GM12801 (cell line): Measurements from ENCODE around the gene S1PR4.

Source experiments
- TF ChIP-seq, protein P1 (sequence below): IDR thresholded peaks from one replicate; pipeline ENCODE4 v1.5.1; 2011; ENCODE audit warnings: control low read depth; ENCODE audit not compliant: insufficient read length; ENCODE audit errors: extremely low read depth

Gene S1PR4

DNA sequence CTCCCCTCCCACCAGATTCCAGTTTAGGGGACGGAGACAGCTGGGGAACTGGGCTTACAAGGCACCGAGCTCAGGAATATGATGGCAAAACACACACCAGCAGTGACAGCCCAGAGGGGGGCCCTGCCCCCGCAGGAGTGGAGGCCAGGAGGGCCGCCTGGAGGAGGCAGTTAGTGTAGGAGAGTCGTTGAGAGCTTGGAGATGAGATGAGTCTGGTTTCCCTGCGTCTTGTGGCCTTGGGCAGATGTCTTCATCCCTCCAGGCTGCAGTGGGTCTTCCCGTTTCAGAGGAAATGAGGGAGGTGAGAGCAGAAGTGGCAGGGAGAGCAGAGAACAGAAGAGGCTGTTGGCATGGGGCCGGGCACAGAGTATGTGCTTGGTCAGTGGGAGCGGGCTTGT, 50.8 kb downstream of the S1PR4 start:
- TF ChIP-seq, protein P1, sequence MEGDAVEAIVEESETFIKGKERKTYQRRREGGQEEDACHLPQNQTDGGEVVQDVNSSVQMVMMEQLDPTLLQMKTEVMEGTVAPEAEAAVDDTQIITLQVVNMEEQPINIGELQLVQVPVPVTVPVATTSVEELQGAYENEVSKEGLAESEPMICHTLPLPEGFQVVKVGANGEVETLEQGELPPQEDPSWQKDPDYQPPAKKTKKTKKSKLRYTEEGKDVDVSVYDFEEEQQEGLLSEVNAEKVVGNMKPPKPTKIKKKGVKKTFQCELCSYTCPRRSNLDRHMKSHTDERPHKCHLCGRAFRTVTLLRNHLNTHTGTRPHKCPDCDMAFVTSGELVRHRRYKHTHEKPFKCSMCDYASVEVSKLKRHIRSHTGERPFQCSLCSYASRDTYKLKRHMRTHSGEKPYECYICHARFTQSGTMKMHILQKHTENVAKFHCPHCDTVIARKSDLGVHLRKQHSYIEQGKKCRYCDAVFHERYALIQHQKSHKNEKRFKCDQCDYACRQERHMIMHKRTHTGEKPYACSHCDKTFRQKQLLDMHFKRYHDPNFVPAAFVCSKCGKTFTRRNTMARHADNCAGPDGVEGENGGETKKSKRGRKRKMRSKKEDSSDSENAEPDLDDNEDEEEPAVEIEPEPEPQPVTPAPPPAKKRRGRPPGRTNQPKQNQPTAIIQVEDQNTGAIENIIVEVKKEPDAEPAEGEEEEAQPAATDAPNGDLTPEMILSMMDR, result no peak
